Endodermal cell (in vitro differentiated cells): Measurements from ENCODE around the gene ST7. TPM values are rescaled to one million over a fixed set of nuclear protein-coding genes. Genes with fewer than 3 reads are reported as not detected.

Source experiments
- DNase-seq: peaks from one replicate; pipeline ENCODE4 v3.0.0-alpha.2; 2017
- H3K27ac ChIP-seq: 2 replicates; pipeline ENCODE4 v1.5.1; 2013; ENCODE audit warnings: mild to moderate bottlenecking, low read depth, low read length, moderate library complexity
- H3K27me3 ChIP-seq: 2 replicates; pipeline ENCODE4 v1.6.1; 2013; ENCODE audit warnings: mild to moderate bottlenecking, low read length, moderate library complexity; ENCODE audit not compliant: insufficient read depth, control insufficient read depth, poor library complexity, severe bottlenecking
- H3K36me3 ChIP-seq: 2 replicates; pipeline ENCODE4 v1.7.0; 2013; ENCODE audit warnings: mild to moderate bottlenecking, low read length, moderate library complexity; ENCODE audit not compliant: control insufficient read depth, insufficient read depth
- H3K4me1 ChIP-seq: one replicate; pipeline ENCODE4 v1.7.0; 2013; ENCODE audit warnings: low read length; ENCODE audit not compliant: control insufficient read depth, insufficient read depth
- H3K4me3 ChIP-seq: 2 replicates; pipeline ENCODE4 v1.5.1; 2013; ENCODE audit warnings: mild to moderate bottlenecking, low read length, moderate library complexity
- H3K9ac ChIP-seq: 2 replicates; pipeline ENCODE4 v1.6.1; 2013; ENCODE audit warnings: mild to moderate bottlenecking, low read length, moderate library complexity; ENCODE audit not compliant: poor library complexity, severe bottlenecking; ENCODE audit errors: extremely low read depth
- H3K9me3 ChIP-seq: 2 replicates; pipeline ENCODE4 v1.6.1; 2013; ENCODE audit warnings: mild to moderate bottlenecking, low read length, moderate library complexity; ENCODE audit not compliant: control insufficient read depth
- H3K27ac Mint-ChIP-seq: 2 replicates; pipeline ENCODE4 v1.8.0; 2020; ENCODE audit warnings: mixed read lengths
- H3K27me3 Mint-ChIP-seq: 2 replicates; pipeline ENCODE4 v1.8.0; 2021; ENCODE audit warnings: mild to moderate bottlenecking, mixed read lengths; ENCODE audit not compliant: insufficient read depth
- H3K36me3 Mint-ChIP-seq: 2 replicates; pipeline ENCODE4 v1.8.0; 2020; ENCODE audit warnings: low read depth, mixed read lengths
- H3K4me1 Mint-ChIP-seq: 2 replicates; pipeline ENCODE4 v1.8.0; 2020; ENCODE audit warnings: mixed read lengths
- H3K4me3 Mint-ChIP-seq: 2 replicates; pipeline ENCODE4 v1.8.0; 2020; ENCODE audit warnings: mild to moderate bottlenecking, moderate library complexity, mixed read lengths
- H3K9me3 Mint-ChIP-seq: 2 replicates; pipeline ENCODE4 v1.8.0; 2020; ENCODE audit warnings: mild to moderate bottlenecking, mixed read lengths
- CTCF ChIP-seq: fragments of 200-600 bp; sonication (generic); conservative IDR thresholded peaks from 2 replicates; pipeline ENCODE4 v1.5.0; 2021; ENCODE audit warnings: antibody characterized with exemption, mild to moderate bottlenecking
- WGBS, 2 experiments: methylation state at CpG; one replicate each; pipeline versions ENCODE4 v1.1.5 to v1.1.7; 2013; ENCODE audit warnings: missing lambda C conversion rate in 2 of 2, mixed read lengths in 1 of 2; ENCODE audit not compliant: insufficient coverage in 1 of 2, insufficient read length in 1 of 2; 5-methylcytosine and 5-hydroxymethylcytosine counted together
- total RNA-seq, 2 donors: library from RNA; stranded (reverse); fragmentation: NEBNext Ultra II Directional in 1 of 2; extraction: Animal tissue kit (Norgen Biotek cat#: 25700) in 1 of 2; gene quantifications; 2 replicates in 1 of 2; 3 replicates in 1 of 2; pipeline ENCODE4 v1.2.1, GENCODE V29; 2021

The ST7 gene
- total RNA-seq, 2 donors from 2014 or later = 6.4 to 8.9 TPM

GRCh38 chr7:117152213-117153007 lies 199.1 kb downstream of the ST7 start:
- Mint-ChIP-seq H3K9me3 (no peaks in the 10 kb centered on the region), H3K27me3 (no peaks in the 10 kb centered on the region), H3K27ac (no peak overlapping the region), H3K4me3 (no peak overlapping the region), H3K36me3 (no peaks in the 10 kb centered on the region), H3K4me1 (peaks cover 23% of the 10 kb centered on the region)
- Histone ChIP-seq H3K4me1 (peaks cover 16% of the 10 kb centered on the region), H3K27ac (no peak overlapping the region), H3K9me3 (no peaks in the 10 kb centered on the region), H3K4me3 (no peak overlapping the region), H3K27me3 (no peaks in the 10 kb centered on the region), H3K36me3 (no peaks in the 10 kb centered on the region), H3K9ac (no peak overlapping the region)
- TF ChIP-seq CTCF = no peak
- WGBS, 2 experiments = 91 to 100% methylated on average over 1 to 3 of the region's 3 CpGs
- no peak for DNase-seq

GRCh38 chr7:117153016-117153545 lies 199.8 kb downstream of the ST7 start:
- Histone ChIP-seq H3K36me3 (no peaks in the 10 kb centered on the region), H3K27ac (no peak overlapping the region), H3K9me3 (no peaks in the 10 kb centered on the region), H3K4me1 (peaks cover 16% of the 10 kb centered on the region), H3K4me3 (no peak overlapping the region), H3K9ac (no peak overlapping the region), H3K27me3 (no peaks in the 10 kb centered on the region)
- H3K4me3 Mint-ChIP-seq = no peak overlapping the region
- H3K36me3 Mint-ChIP-seq = no peaks in the 10 kb centered on the region
- H3K27me3 Mint-ChIP-seq = no peaks in the 10 kb centered on the region
- no peak for DNase-seq
- no peaks in the 10 kb centered on the region for H3K9me3 Mint-ChIP-seq
- peaks cover 23% of the 10 kb centered on the region for H3K4me1 Mint-ChIP-seq
- TF ChIP-seq CTCF = no peak
- no peak overlapping the region for H3K27ac Mint-ChIP-seq
- 75 to 100% methylated on average over 1 of the region's 1 CpG for WGBS, 2 experiments

GRCh38 chr7:117154721-117155120 lies 201.4 kb downstream of the ST7 start:
- TF ChIP-seq CTCF = no peak
- Mint-ChIP-seq H3K27me3 (no peaks in the 10 kb centered on the region), H3K9me3 (no peaks in the 10 kb centered on the region), H3K4me3 (no peak overlapping the region), H3K36me3 (no peaks in the 10 kb centered on the region), H3K27ac (no peak overlapping the region), H3K4me1 (peaks cover 15% of the 10 kb centered on the region)
- peaks cover 12% of the 10 kb centered on the region for H3K4me1 ChIP-seq
- no peak overlapping the region for H3K4me3 ChIP-seq
- WGBS, 2 experiments = 77% methylated on average over 1 of the region's 1 CpG; no CpG with 5 or more reads in 1 of the 2 experiments
- no peak overlapping the region for H3K27ac ChIP-seq
- H3K9me3 ChIP-seq = no peaks in the 10 kb centered on the region
- no peak overlapping the region for H3K9ac ChIP-seq
- H3K27me3 ChIP-seq = no peaks in the 10 kb centered on the region
- H3K36me3 ChIP-seq = no peaks in the 10 kb centered on the region
- no peak for DNase-seq
